Heart left ventricle (tissue), 13 donors: ENCODE results near the gene RPGRIP1.

ENCODE experiments used
- CTCF ChIP-seq, 12 donors: fragments of 200-600 bp; sonication (generic) in 4 of 12; IDR thresholded peaks; one replicate each; pipeline versions ENCODE4 v1.5.0 to v1.8.0; 2018 to 2022; ENCODE audit warnings: antibody characterized with exemption in 12 of 12, mild to moderate bottlenecking in 5 of 12
- POLR2A ChIP-seq, 2 donors: fragments of 450-650 bp; IDR thresholded peaks; one replicate each; pipeline ENCODE4 v1.6.1; 2017; ENCODE audit warnings: antibody characterized with exemption in 2 of 2, mild to moderate bottlenecking in 2 of 2, moderate library complexity in 2 of 2
- donor health status: ischemic (EF 13 %, LVEDD 7.1; RV severe dilation, severe dysfunction).
- donor health status: DM: no; HTN: yes; CAD: no.
- donor health status: DM: no; HTN: no; CAD: no.
- donor health status: ischemic (EF 25% LVEDD 6.9; RV normal size, moderate dysfunction).
- donor health status: ischemic (EF 25% LVEDD 5.7; RV mildly dilated, moderate dysfunction).
- donor health status: ischemic (EF 35%, LVEDD 5.7; RV mildly dilated, moderate dysfunction).
- donor health status: nonischemic (EF 11% LVEDD 7.7; RV severe dilation, severe dysfunction).
- donor health status: DM: yes; HTN: yes; CAD: no.
- donor health status: PGD.
- donor health status: ischemic (EF 29% LVEDD 5.4; RV normal size, mild dysfunction).
- donor health status: nonischemic (EF 23%, LVEDD 6.1; RV moderate dilation, normal function).

- no peak for TF ChIP-seq CTCF (IDR thresholded peaks at IDR 0.05)
- no peak for TF ChIP-seq POLR2A (IDR thresholded peaks at IDR 0.05)
These were observed 7.3 kb downstream of the RPGRIP1 start for GRCh38 chr14:21287168-21287567.
